ENCODE data around the gene MOBP. TPM values are rescaled to one million over a fixed set of nuclear protein-coding genes. Genes with fewer than 3 reads are reported as not detected.

Gene MOBP
- total and polyA plus RNA-seq, 2 of the 8 experiments (the other 6 are each of a cell fraction or from before 2014, with no cell fraction given), result 0.06 to 0.50 TPM

DNA sequence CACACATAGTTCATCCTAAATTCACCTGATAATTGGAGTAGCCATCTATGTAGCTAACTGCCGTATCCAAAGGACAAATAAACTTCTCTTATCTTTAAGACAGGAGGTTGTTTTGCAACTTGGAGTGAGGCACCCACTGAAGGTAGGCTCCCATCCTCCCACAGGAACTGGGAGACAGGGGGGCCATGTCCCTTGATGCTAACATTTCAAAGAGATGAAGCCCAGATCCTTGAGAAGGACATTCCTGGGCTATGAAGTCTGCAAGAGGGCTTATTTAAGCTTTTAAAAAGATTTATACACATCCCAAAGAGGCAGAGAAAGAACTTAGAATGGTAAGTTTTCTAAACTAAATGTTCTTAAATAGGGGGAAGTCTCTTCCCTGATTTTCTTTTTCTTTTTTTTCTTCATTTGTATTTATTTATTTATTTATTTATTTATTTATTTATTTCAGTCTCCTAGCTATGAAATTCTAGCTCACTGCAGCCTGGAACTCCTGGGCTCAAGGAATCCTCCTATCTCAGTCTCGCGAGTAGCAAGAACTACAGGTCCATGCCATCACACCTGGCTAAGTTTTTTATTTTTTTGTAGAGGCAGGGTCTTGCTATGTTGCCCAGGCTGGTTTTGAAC lies 12.8 kb upstream of the MOBP start:
- no peak overlapping the region for H4K8ac ChIP-seq (ENCODE audit: extremely low read depth, insufficient read depth, low read length)
- no peak for FAIRE-seq
- H3K9ac ChIP-seq (replicated peaks in 1 of 4; ENCODE audit: extremely low read depth in 1 of 4, low read depth in 3 of 4, low read length in 3 of 4), result no peak overlapping the region
- H3K14ac ChIP-seq (ENCODE audit: insufficient read length), result no peak overlapping the region
- no peak overlapping the region for H2AK5ac ChIP-seq (ENCODE audit: low read depth, low read length)
- no peaks in the 10 kb centered on the region for H3K79me2 ChIP-seq (ENCODE audit: control insufficient read depth in 1 of 2, insufficient read depth in 2 of 2, low read length in 2 of 2)
- H2AFZ ChIP-seq (ENCODE audit: low read length), result no peak overlapping the region
- WGBS, 2 experiments (ENCODE audit: extremely low coverage in 1 of 2, insufficient coverage in 1 of 2, insufficient read length in 1 of 2, insufficient replicate concordance in 2 of 2, low coverage in 1 of 2, low lambda C conversion rate in 2 of 2, missing lambda C conversion rate in 1 of 2), result 51% methylated on average over 3 of the region's 3 CpGs; no CpG with 5 or more reads in 1 of the 2 experiments
- no peak overlapping the region for H3K56ac ChIP-seq (replicated peaks; ENCODE audit: insufficient read length, low read depth, low read length)
- no peak overlapping the region for H2BK5ac ChIP-seq (ENCODE audit: low read depth, low read length)
- H2BK20ac ChIP-seq (ENCODE audit: low read length), result no peak overlapping the region
- no peak overlapping the region for H2BK15ac ChIP-seq (ENCODE audit: low read length)
- ChIA-PET POLR2A (ENCODE audit: partially characterized antibody) (interaction anchor here (0.7 to 1.6 kb wide), 3 partner anchors 41 to 44 kb away, joined by 3 to 4 read pairs (median 3); no protein-coding TSS in a partner anchor), CTCF (ENCODE audit: partially characterized antibody) (interaction anchor here (0.9 to 1.9 kb wide), 5 partner anchors 11 to 273 kb away, joined by 3 to 7 read pairs (median 4); no protein-coding TSS in a partner anchor)
- H3K23ac ChIP-seq (ENCODE audit: insufficient read length), result no peak overlapping the region
- no peak overlapping the region for H3K4me3 ChIP-seq (ENCODE audit: extremely low read depth in 1 of 4, insufficient read depth in 2 of 4, low read depth in 3 of 4, low read length in 4 of 4)
- no peak overlapping the region for H4K5ac ChIP-seq (ENCODE audit: insufficient read length, low read depth, low read length)
- no peaks in the 10 kb centered on the region for H3K23me2 ChIP-seq (ENCODE audit: low read depth, low read length)
- no peak overlapping the region for H3K4me2 ChIP-seq (ENCODE audit: insufficient read depth in 1 of 2, low read depth in 2 of 2, low read length in 2 of 2)
- no peaks in the 10 kb centered on the region for H4K20me1 ChIP-seq (replicated peaks in 1 of 2; ENCODE audit: control insufficient read depth in 1 of 2, insufficient read depth in 2 of 2, low read length in 2 of 2)
- H3K4ac ChIP-seq (replicated peaks; ENCODE audit: insufficient read length, low read depth, low read length), result no peak overlapping the region
- H2BK120ac ChIP-seq (replicated peaks; ENCODE audit: low read depth, low read length), result no peak overlapping the region
- no peak for DNase-seq (ENCODE audit: low read depth in 1 of 2, low spot score in 2 of 2)
- no peak overlapping the region for H2BK12ac ChIP-seq (ENCODE audit: low read depth, low read length)
- H3K79me1 ChIP-seq (ENCODE audit: low read depth, low read length), result no peaks in the 10 kb centered on the region
- no peaks in the 10 kb centered on the region for H3K36me3 ChIP-seq (ENCODE audit: control insufficient read depth in 2 of 4, insufficient read depth in 4 of 4, low read length in 3 of 4)
- H3K27me3 ChIP-seq (replicated peaks in 1 of 4; ENCODE audit: control insufficient read depth in 3 of 4, extremely low read depth in 1 of 4, insufficient read depth in 3 of 4, low read length in 3 of 4), result no peaks in the 10 kb centered on the region
- no peak overlapping the region for H3K27ac ChIP-seq (ENCODE audit: low read depth, low read length)
- H4K91ac ChIP-seq (replicated peaks; ENCODE audit: insufficient read length, low read length), result no peak overlapping the region
- TF ChIP-seq SRF (IDR thresholded peaks at IDR 0.05; ENCODE audit: low read depth, low read length) (no peak), SUZ12 (IDR thresholded peaks at IDR 0.05; ENCODE audit: low read length) (no peak), GTF2F1 (IDR thresholded peaks at IDR 0.05; ENCODE audit: borderline replicate concordance, low read depth, low read length) (no peak), TAF1 (IDR thresholded peaks at IDR 0.05; ENCODE audit: low read depth, low read length) (no peak), RNF2 (IDR thresholded peaks at IDR 0.05; ENCODE audit: borderline replicate concordance, low read depth, low read length, missing control alignments, poor library complexity, severe bottlenecking) (no peak), TEAD4 (IDR thresholded peaks at IDR 0.05; ENCODE audit: low read depth, low read length) (no peak), POLR2AphosphoS5 (IDR thresholded peaks at IDR 0.05; ENCODE audit: low read depth, low read length) (no peak), SIN3A (conservative IDR thresholded peaks at IDR 0.05 in 1 of 2, IDR thresholded peaks at IDR 0.05 in 1 of 2; ENCODE audit: low read depth in 1 of 2, low read length in 2 of 2) (no peak), EZH2 (IDR thresholded peaks at IDR 0.05; ENCODE audit: low read depth, low read length, severe bottlenecking) (no peak), FOSL1 (IDR thresholded peaks at IDR 0.05; ENCODE audit: insufficient read depth, low read depth, low read length) (no peak)
- H3K9me3 ChIP-seq (ENCODE audit: insufficient read depth in 2 of 2, low read depth in 1 of 2, low read length in 1 of 2), result no peaks in the 10 kb centered on the region
- H3K4me1 ChIP-seq (replicated peaks in 1 of 4; ENCODE audit: control insufficient read depth in 3 of 4, insufficient read depth in 4 of 4, low read length in 3 of 4), result no peaks in the 10 kb centered on the region
- H3K18ac ChIP-seq (ENCODE audit: extremely low read depth, low read length), result no peak overlapping the region

Data from H1 (cell line).